HCT116 (cell line): ENCODE data around the gene TIMM10. TPM values are rescaled to one million over a fixed set of nuclear protein-coding genes. Genes with fewer than 3 reads are reported as not detected.

Source experiments
- ATAC-seq: fragments of 200-7000 bp; cut with Tn5 transposase; 2 replicates; pipeline ENCODE4 v1.9.1; 2020; ENCODE audit warnings: mild to moderate bottlenecking, moderate library complexity
- BruUV-seq: library from RNA; stranded (reverse); fragments of 400-500 nt; replicated peaks from 2 replicates; lab custom pipeline; 2021; lab: Mats Ljungman, UMichigan
- CTCF ChIA-PET: fragments of 300-600 bp; sonication (Branson Sonifier 250); formaldehyde crosslinking; loops from one replicate; lab custom pipeline; 2021; ENCODE audit warnings: antibody characterized with exemption; lab: Charles Lee
- POLR2A ChIA-PET: fragments of 300-600, 350-600 bp; sonication (Branson Sonifier 250); formaldehyde crosslinking; loops from one replicate; lab custom pipeline; 2021; ENCODE audit warnings: antibody characterized with exemption; lab: Charles Lee
- RAD21 ChIA-PET, 2 experiments: fragments of 300-600 bp; sonication (Branson Sonifier 250); formaldehyde crosslinking; loops; one replicate each; lab custom pipeline; 2023; ENCODE audit warnings: low total read pairs in 2 of 2; ENCODE audit not compliant: uncharacterized antibody in 2 of 2, unreplicated experiment in 2 of 2, low non-redundant PET in 1 of 2; lab: Charles Lee
- DNase-seq: peaks from one replicate; pipeline ENCODE4 v3.0.0-alpha.2; 2010; ENCODE audit warnings: low read depth, low spot score
- H2AFZ ChIP-seq: fragments of 200-600 bp; shearing (Covaris generic), sonication (generic); 2 replicates; pipeline ENCODE4 v1.6.1; 2017; ENCODE audit warnings: low read depth, mixed run types, mixed read lengths, antibody characterized with exemption, low read length; ENCODE audit not compliant: poor library complexity, severe bottlenecking
- H3K27ac ChIP-seq: 2 replicates; pipeline ENCODE4 v1.5.1; 2012; ENCODE audit warnings: low read depth, low read length
- H3K27me3 ChIP-seq: fragments of 200-600 bp; sonication (generic); 2 replicates; pipeline ENCODE4 v1.6.1; 2016; ENCODE audit warnings: mixed run types, low read length, mixed read lengths; ENCODE audit not compliant: insufficient read depth
- H3K36me3 ChIP-seq, 2 experiments: fragments of 200-500 bp in 1 of 2; fragments of 200-600 bp in 1 of 2; sonication (Bioruptor generic) in 1 of 2; sonication (generic) in 1 of 2; 2 replicates each; pipeline versions ENCODE4 v1.5.1 to v1.6.1; 2014 to 2016; ENCODE audit warnings: low read length in 2 of 2, inconsistent platforms in 1 of 2, mixed read lengths in 1 of 2, mixed run types in 1 of 2; ENCODE audit not compliant: insufficient read depth in 2 of 2, control insufficient read depth in 1 of 2
- H3K4me1 ChIP-seq, 2 experiments: fragments of 200-600 bp in 1 of 2; sonication (generic) in 1 of 2; 2 replicates each; pipeline versions ENCODE4 v1.5.1 to v1.6.1; 2012 to 2017; ENCODE audit warnings: low read length in 2 of 2, inconsistent platforms in 1 of 2, mild to moderate bottlenecking in 1 of 2, mixed read lengths in 1 of 2, mixed run types in 1 of 2, moderate library complexity in 1 of 2; ENCODE audit not compliant: insufficient read depth in 2 of 2, control insufficient read depth in 1 of 2
- H3K4me2 ChIP-seq: fragments of 200-600 bp; sonication (generic); 2 replicates; pipeline ENCODE4 v1.6.1; 2017; ENCODE audit warnings: mixed run types, low read length, mixed read lengths
- H3K4me3 ChIP-seq, 2 experiments: fragments of 200-600 bp in 1 of 2; sonication (generic) in 1 of 2; replicated peaks in 1 of 2; 2 replicates each; pipeline ENCODE4 v1.5.1; 2011 to 2016; ENCODE audit warnings: low read length in 2 of 2, control low read depth in 1 of 2, low read depth in 1 of 2, mild to moderate bottlenecking in 1 of 2, mixed read lengths in 1 of 2, mixed run types in 1 of 2
- H3K79me2 ChIP-seq: fragments of 200-600 bp; sonication (generic); 2 replicates; pipeline ENCODE4 v1.6.1; 2017; ENCODE audit warnings: mild to moderate bottlenecking, mixed run types, low read length, moderate library complexity, mixed read lengths; ENCODE audit not compliant: insufficient read depth
- H3K9ac ChIP-seq: fragments of 200-600 bp; sonication (generic); 2 replicates; pipeline ENCODE4 v1.6.1; 2016; ENCODE audit warnings: low read length, mixed read lengths
- H3K9me2 ChIP-seq: fragments of 200-600 bp; sonication (generic), shearing (Covaris generic); 2 replicates; pipeline ENCODE4 v1.6.1; 2017; ENCODE audit warnings: mixed run types, mild to moderate bottlenecking, moderate library complexity; ENCODE audit not compliant: insufficient read depth
- H3K9me3 ChIP-seq, 2 experiments: fragments of 200-500 bp in 1 of 2; fragments of 200-600 bp in 1 of 2; sonication (Bioruptor generic) in 1 of 2; sonication (generic) in 1 of 2; 2 replicates each; pipeline ENCODE4 v1.6.1; 2014 to 2017; ENCODE audit warnings: low read length in 2 of 2, mixed read lengths in 2 of 2, inconsistent platforms in 1 of 2, low read depth in 1 of 2, mild to moderate bottlenecking in 1 of 2, mixed run types in 1 of 2, moderate library complexity in 1 of 2; ENCODE audit not compliant: control insufficient read depth in 1 of 2, insufficient read depth in 1 of 2
- H4K20me1 ChIP-seq: fragments of 200-600 bp; sonication (generic), shearing (Covaris generic); 2 replicates; pipeline ENCODE4 v1.6.1; 2017; ENCODE audit warnings: mixed run types, mild to moderate bottlenecking, moderate library complexity; ENCODE audit not compliant: insufficient read depth
- CBX3 ChIP-seq: IDR thresholded peaks from 2 replicates; pipeline ENCODE4 v1.6.1; 2012; ENCODE audit warnings: low read depth
- ELF1 ChIP-seq: IDR thresholded peaks from 2 replicates; pipeline ENCODE4 v1.6.1; 2012; ENCODE audit warnings: low read depth, borderline replicate concordance
- EZH2 ChIP-seq: fragments of 200-600 bp; sonication (generic); IDR thresholded peaks from 2 replicates; pipeline ENCODE4 v1.6.1; 2017; ENCODE audit warnings: antibody characterized with exemption, mixed run types
- EZH2phosphoT487 ChIP-seq: fragments of 200-600 bp; IDR thresholded peaks from 2 replicates; pipeline ENCODE4 v1.6.1; 2018; ENCODE audit warnings: antibody characterized with exemption, borderline replicate concordance
- POLR2A ChIP-seq: IDR thresholded peaks from 2 replicates; pipeline ENCODE4 v1.7.0; 2011; ENCODE audit warnings: borderline replicate concordance; ENCODE audit not compliant: insufficient read depth, insufficient read length; ENCODE audit errors: extremely low read depth
- RAD21 ChIP-seq: IDR thresholded peaks from 2 replicates; pipeline ENCODE4 v1.6.1; 2012; ENCODE audit warnings: low read depth, mild to moderate bottlenecking
- SP1 ChIP-seq: IDR thresholded peaks from 2 replicates; pipeline ENCODE4 v1.6.1; 2012; ENCODE audit warnings: low read depth
- TCF7L2 ChIP-seq: IDR thresholded peaks from 2 replicates; pipeline ENCODE4 v1.7.0; 2011; ENCODE audit warnings: borderline replicate concordance, inconsistent platforms; ENCODE audit not compliant: insufficient read depth, insufficient read length; ENCODE audit errors: extremely low read depth
- YY1 ChIP-seq: IDR thresholded peaks from 2 replicates; pipeline ENCODE4 v1.6.1; 2011; ENCODE audit warnings: low read length, low read depth, moderate library complexity, mild to moderate bottlenecking; ENCODE audit not compliant: insufficient replicate concordance; ENCODE audit errors: extremely low read depth
- ZNF274 ChIP-seq: fragments of 200-500 bp; sonication (Bioruptor generic); IDR thresholded peaks from 2 replicates; pipeline ENCODE4 v1.6.1; 2014; ENCODE audit warnings: mild to moderate bottlenecking, low read depth, low read length, inconsistent platforms
- intact Hi-C: fragments of 100-400 bp; cut with micrococcal nuclease; formaldehyde crosslinking; loops from 2 replicates; pipeline ENCODE4 v1.10.0; 2022
- total RNA-seq: library from RNA; stranded (reverse); gene quantifications from one replicate; pipeline ENCODE4 v1.2.1, GENCODE V29; 2021; ENCODE audit not compliant: unreplicated experiment
- TF ChIP-seq, protein P1 (sequence below): IDR thresholded peaks from 2 replicates; pipeline ENCODE4 v1.6.1; 2011; ENCODE audit warnings: mild to moderate bottlenecking, low read length, moderate library complexity; ENCODE audit not compliant: insufficient replicate concordance; ENCODE audit errors: extremely low read depth
- TF ChIP-seq, protein P2 (sequence below): IDR thresholded peaks from 2 replicates; pipeline ENCODE4 v1.6.1; 2012

TIMM10 gene
- total RNA-seq, 1 experiment from 2014 or later = 65.6 TPM

DNA sequence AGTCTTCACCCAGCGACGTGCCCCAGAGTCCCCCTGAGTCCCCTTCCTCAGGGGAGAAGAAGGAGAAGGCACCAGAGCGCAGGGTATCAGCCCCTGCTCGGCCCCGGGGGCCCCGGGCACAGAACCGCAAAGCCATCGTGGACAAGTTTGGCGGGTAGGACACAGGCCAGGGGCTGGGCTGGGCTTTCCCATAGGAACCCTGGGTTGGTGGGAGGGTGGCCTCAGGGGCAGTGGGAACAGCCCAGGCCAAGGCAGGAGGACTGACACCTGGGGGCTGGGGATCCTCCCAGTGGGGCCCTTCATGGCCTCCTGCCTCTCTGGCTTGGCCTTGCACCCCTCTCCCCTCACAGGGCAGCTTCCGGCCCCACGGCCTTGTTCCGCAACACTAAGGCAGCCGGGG is 15.3 kb upstream of the TIMM10 start:
- RAD21 ChIA-PET = no interaction called here
- Histone ChIP-seq H3K9ac (no peak overlapping the region), H4K20me1 (no peaks in the 10 kb centered on the region), H3K4me2 (no peak overlapping the region), H3K4me1 (peaks cover 0 to 12% of the 10 kb centered on the region in 2 experiments; a peak in 3 of 4 replicates), H3K36me3 (no peaks in the 10 kb centered on the region), H3K79me2 (no peaks in the 10 kb centered on the region), H3K9me2 (no peaks in the 10 kb centered on the region), H3K27ac (no peak overlapping the region), H3K4me3 (no peak overlapping the region), H3K9me3 (no peaks in the 10 kb centered on the region), H3K27me3 (no peaks in the 10 kb centered on the region)
- POLR2A ChIA-PET = no interaction called here
- CTCF ChIA-PET = no interaction called here
- no peak for DNase-seq
- BruUV-seq = no TSS peak
- no peak for ATAC-seq
- intact Hi-C loops = no loop called here
- TF ChIP-seq ELF1 (no peak), EZH2phosphoT487 (no peak), EZH2 (no peak), RAD21 (no peak), YY1 (no peak), CBX3 (no peak), ZNF274 (no peak), POLR2A (no peak)
- TF ChIP-seq, protein P1, sequence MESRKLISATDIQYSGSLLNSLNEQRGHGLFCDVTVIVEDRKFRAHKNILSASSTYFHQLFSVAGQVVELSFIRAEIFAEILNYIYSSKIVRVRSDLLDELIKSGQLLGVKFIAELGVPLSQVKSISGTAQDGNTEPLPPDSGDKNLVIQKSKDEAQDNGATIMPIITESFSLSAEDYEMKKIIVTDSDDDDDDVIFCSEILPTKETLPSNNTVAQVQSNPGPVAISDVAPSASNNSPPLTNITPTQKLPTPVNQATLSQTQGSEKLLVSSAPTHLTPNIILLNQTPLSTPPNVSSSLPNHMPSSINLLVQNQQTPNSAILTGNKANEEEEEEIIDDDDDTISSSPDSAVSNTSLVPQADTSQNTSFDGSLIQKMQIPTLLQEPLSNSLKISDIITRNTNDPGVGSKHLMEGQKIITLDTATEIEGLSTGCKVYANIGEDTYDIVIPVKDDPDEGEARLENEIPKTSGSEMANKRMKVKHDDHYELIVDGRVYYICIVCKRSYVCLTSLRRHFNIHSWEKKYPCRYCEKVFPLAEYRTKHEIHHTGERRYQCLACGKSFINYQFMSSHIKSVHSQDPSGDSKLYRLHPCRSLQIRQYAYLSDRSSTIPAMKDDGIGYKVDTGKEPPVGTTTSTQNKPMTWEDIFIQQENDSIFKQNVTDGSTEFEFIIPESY = no peak
- TF ChIP-seq, all 23 proteins: peak for 0
- no peak overlapping the region for H2AFZ ChIP-seq

- H3K36me3 ChIP-seq = no peaks in the 10 kb centered on the region
- no TSS peak for BruUV-seq
- H3K4me1 ChIP-seq = peaks cover 0 to 12% of the 10 kb centered on the region in 2 experiments; a peak in 3 of 4 replicates
- no peak overlapping the region for H3K4me3 ChIP-seq
- H3K9me2 ChIP-seq = no peaks in the 10 kb centered on the region
- H3K4me2 ChIP-seq = no peak overlapping the region
- no peak overlapping the region for H3K27ac ChIP-seq
- no peak overlapping the region for H3K9ac ChIP-seq
- no peak overlapping the region for H2AFZ ChIP-seq
- no peak for TF ChIP-seq POLR2A
- no peak for TF ChIP-seq ELF1
- no peak for TF ChIP-seq TCF7L2
- TF ChIP-seq, protein P1 = no peak
- no peak for TF ChIP-seq SP1
- TF ChIP-seq, protein P2, sequence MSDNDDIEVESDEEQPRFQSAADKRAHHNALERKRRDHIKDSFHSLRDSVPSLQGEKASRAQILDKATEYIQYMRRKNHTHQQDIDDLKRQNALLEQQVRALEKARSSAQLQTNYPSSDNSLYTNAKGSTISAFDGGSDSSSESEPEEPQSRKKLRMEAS = no peak
- intact Hi-C loops = no loop called here
- no peaks in the 10 kb centered on the region for H4K20me1 ChIP-seq
- H3K79me2 ChIP-seq = no peaks in the 10 kb centered on the region
- RAD21 ChIA-PET = no interaction called here
- CTCF ChIA-PET = no interaction called here
- ATAC-seq (no peak), DNase-seq (no peak)
- POLR2A ChIA-PET = no interaction called here
- no peaks in the 10 kb centered on the region for H3K9me3 ChIP-seq
- H3K27me3 ChIP-seq = no peaks in the 10 kb centered on the region
Measured at GRCh38 chr11:57544566-57544965, 14.0 kb upstream of the TIMM10 start.
